ENCODE data around the gene EIF4G3.

Gene EIF4G3

DNA sequence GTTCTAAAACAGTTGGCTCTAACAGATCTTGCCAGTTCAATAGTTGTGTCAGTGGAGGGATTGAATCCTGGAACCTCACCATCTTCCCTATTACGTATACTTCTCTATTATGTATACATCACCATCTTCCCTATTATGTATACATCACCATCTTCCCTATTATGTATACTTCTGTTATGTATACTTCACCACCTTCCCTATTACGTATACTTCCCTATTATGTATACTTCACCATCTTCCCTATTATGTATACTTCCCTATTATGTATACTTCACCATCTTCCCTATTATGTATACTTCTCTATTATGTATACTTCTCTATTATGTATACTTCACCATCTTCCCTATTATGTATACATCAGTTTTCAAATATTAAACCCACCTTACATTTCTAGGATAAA lies 355.2 kb downstream of the EIF4G3 start (continued):
- TF ChIP-seq, protein P1, sequence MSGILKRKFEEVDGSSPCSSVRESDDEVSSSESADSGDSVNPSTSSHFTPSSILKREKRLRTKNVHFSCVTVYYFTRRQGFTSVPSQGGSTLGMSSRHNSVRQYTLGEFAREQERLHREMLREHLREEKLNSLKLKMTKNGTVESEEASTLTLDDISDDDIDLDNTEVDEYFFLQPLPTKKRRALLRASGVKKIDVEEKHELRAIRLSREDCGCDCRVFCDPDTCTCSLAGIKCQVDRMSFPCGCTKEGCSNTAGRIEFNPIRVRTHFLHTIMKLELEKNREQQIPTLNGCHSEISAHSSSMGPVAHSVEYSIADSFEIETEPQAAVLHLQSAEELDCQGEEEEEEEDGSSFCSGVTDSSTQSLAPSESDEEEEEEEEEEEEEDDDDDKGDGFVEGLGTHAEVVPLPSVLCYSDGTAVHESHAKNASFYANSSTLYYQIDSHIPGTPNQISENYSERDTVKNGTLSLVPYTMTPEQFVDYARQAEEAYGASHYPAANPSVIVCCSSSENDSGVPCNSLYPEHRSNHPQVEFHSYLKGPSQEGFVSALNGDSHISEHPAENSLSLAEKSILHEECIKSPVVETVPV (CRISPR knock-in tag; IDR thresholded peaks at IDR 0.05): no peak

DNA sequence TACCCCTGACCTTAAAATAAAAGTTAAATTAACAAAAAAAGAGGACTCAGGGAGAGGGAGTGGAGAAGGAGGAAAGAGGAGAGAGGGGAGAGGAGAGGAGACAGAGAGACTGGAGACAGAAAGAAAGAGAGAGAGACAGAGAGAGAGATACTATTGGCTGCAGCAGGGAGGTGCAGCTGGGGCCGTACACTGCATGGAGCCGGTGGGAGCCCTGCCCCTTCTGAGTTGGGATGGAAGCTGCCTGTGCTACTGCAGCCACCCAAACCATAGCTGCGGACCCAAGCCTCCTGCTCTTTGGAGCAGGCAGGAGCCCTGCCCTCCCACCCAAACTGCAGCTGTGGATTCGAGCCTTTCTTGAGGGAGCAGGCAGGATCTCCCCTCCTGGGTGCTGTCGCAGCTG lies 356.9 kb downstream of the EIF4G3 start:
- no peak for ATAC-seq
- TF ChIP-seq ZNF8 (CRISPR knock-in tag; IDR thresholded peaks at IDR 0.05) (no peak), CSDC2 (CRISPR knock-in tag; IDR thresholded peaks at IDR 0.05) (no peak), TCF4 (CRISPR knock-in tag; IDR thresholded peaks at IDR 0.05; ENCODE audit: borderline replicate concordance) (no peak), ZFP3 (CRISPR knock-in tag; IDR thresholded peaks at IDR 0.05) (no peak), ZFP30 (CRISPR knock-in tag; IDR thresholded peaks at IDR 0.05) (no peak), ESRRG (CRISPR knock-in tag; IDR thresholded peaks at IDR 0.05) (no peak), OSR1 (CRISPR knock-in tag; IDR thresholded peaks at IDR 0.05) (no peak), ZC3H10 (CRISPR knock-in tag; IDR thresholded peaks at IDR 0.05) (no peak), RARB (CRISPR knock-in tag; IDR thresholded peaks at IDR 0.05) (no peak), GLIS3 (CRISPR knock-in tag; IDR thresholded peaks at IDR 0.05) (no peak), TOX (CRISPR knock-in tag; IDR thresholded peaks at IDR 0.05; ENCODE audit: borderline replicate concordance) (no peak), ZNF70 (CRISPR knock-in tag; IDR thresholded peaks at IDR 0.05) (no peak), PPARA (CRISPR knock-in tag; IDR thresholded peaks at IDR 0.05; ENCODE audit: borderline replicate concordance) (no peak)
- TF ChIP-seq, protein P2, sequence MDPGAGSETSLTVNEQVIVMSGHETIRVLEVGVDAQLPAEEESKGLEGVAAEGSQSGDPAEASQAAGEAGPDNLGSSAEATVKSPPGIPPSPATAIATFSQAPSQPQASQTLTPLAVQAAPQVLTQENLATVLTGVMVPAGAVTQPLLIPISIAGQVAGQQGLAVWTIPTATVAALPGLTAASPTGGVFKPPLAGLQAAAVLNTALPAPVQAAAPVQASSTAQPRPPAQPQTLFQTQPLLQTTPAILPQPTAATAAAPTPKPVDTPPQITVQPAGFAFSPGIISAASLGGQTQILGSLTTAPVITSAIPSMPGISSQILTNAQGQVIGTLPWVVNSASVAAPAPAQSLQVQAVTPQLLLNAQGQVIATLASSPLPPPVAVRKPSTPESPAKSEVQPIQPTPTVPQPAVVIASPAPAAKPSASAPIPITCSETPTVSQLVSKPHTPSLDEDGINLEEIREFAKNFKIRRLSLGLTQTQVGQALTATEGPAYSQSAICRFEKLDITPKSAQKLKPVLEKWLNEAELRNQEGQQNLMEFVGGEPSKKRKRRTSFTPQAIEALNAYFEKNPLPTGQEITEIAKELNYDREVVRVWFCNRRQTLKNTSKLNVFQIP (CRISPR knock-in tag; IDR thresholded peaks at IDR 0.05; ENCODE audit: borderline replicate concordance, low read depth): no peak
- TF ChIP-seq, protein P3, sequence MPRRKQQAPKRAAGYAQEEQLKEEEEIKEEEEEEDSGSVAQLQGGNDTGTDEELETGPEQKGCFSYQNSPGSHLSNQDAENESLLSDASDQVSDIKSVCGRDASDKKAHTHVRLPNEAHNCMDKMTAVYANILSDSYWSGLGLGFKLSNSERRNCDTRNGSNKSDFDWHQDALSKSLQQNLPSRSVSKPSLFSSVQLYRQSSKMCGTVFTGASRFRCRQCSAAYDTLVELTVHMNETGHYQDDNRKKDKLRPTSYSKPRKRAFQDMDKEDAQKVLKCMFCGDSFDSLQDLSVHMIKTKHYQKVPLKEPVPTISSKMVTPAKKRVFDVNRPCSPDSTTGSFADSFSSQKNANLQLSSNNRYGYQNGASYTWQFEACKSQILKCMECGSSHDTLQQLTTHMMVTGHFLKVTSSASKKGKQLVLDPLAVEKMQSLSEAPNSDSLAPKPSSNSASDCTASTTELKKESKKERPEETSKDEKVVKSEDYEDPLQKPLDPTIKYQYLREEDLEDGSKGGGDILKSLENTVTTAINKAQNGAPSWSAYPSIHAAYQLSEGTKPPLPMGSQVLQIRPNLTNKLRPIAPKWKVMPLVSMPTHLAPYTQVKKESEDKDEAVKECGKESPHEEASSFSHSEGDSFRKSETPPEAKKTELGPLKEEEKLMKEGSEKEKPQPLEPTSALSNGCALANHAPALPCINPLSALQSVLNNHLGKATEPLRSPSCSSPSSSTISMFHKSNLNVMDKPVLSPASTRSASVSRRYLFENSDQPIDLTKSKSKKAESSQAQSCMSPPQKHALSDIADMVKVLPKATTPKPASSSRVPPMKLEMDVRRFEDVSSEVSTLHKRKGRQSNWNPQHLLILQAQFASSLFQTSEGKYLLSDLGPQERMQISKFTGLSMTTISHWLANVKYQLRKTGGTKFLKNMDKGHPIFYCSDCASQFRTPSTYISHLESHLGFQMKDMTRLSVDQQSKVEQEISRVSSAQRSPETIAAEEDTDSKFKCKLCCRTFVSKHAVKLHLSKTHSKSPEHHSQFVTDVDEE (CRISPR knock-in tag; IDR thresholded peaks at IDR 0.05): no peak
- TF ChIP-seq, protein P4, sequence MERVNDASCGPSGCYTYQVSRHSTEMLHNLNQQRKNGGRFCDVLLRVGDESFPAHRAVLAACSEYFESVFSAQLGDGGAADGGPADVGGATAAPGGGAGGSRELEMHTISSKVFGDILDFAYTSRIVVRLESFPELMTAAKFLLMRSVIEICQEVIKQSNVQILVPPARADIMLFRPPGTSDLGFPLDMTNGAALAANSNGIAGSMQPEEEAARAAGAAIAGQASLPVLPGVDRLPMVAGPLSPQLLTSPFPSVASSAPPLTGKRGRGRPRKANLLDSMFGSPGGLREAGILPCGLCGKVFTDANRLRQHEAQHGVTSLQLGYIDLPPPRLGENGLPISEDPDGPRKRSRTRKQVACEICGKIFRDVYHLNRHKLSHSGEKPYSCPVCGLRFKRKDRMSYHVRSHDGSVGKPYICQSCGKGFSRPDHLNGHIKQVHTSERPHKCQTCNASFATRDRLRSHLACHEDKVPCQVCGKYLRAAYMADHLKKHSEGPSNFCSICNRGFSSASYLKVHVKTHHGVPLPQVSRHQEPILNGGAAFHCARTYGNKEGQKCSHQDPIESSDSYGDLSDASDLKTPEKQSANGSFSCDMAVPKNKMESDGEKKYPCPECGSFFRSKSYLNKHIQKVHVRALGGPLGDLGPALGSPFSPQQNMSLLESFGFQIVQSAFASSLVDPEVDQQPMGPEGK (CRISPR knock-in tag; IDR thresholded peaks at IDR 0.05; ENCODE audit: borderline replicate concordance): no peak
- TF ChIP-seq, protein P5, sequence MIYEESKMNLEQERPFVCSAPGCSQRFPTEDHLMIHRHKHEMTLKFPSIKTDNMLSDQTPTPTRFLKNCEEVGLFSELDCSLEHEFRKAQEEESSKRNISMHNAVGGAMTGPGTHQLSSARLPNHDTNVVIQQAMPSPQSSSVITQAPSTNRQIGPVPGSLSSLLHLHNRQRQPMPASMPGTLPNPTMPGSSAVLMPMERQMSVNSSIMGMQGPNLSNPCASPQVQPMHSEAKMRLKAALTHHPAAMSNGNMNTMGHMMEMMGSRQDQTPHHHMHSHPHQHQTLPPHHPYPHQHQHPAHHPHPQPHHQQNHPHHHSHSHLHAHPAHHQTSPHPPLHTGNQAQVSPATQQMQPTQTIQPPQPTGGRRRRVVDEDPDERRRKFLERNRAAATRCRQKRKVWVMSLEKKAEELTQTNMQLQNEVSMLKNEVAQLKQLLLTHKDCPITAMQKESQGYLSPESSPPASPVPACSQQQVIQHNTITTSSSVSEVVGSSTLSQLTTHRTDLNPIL (CRISPR knock-in tag; IDR thresholded peaks at IDR 0.05; ENCODE audit: low read depth): no peak

DNA sequence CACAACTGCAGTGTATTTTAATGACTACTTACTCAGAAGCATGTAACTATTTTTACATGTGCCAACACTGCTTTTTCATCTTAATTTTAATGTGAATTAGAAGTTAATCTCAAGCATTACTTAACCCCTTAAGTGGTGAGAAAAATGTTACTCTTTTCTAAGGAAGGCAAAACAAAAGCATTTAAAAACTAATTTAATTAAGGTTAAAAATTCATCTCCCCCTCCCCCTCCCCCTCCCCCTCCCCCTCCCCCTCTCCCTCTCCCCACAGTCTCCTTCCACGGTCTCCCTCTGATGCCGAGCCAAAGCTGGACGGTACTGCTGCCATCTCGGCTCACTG lies 362.2 kb downstream of the EIF4G3 start:
- ATAC-seq: no peak
- no peak for TF ChIP-seq ZNF70 (CRISPR knock-in tag; IDR thresholded peaks at IDR 0.05)
- no peak for TF ChIP-seq BACH2 (CRISPR knock-in tag; IDR thresholded peaks at IDR 0.05; ENCODE audit: borderline replicate concordance)
- TF ChIP-seq CSDC2 (CRISPR knock-in tag; IDR thresholded peaks at IDR 0.05): no peak
- TF ChIP-seq PPARA (CRISPR knock-in tag; IDR thresholded peaks at IDR 0.05; ENCODE audit: borderline replicate concordance): no peak
- no peak for TF ChIP-seq ZC3H10 (CRISPR knock-in tag; IDR thresholded peaks at IDR 0.05)
- no peak for TF ChIP-seq ESRRG (CRISPR knock-in tag; IDR thresholded peaks at IDR 0.05)
- no peak for TF ChIP-seq OSR1 (CRISPR knock-in tag; IDR thresholded peaks at IDR 0.05)
- TF ChIP-seq, protein P2 (CRISPR knock-in tag; IDR thresholded peaks at IDR 0.05; ENCODE audit: borderline replicate concordance, low read depth): no peak
- no peak for TF ChIP-seq ARNTL (CRISPR knock-in tag; IDR thresholded peaks at IDR 0.05; ENCODE audit: borderline replicate concordance, low read depth)
- no peak for TF ChIP-seq TOX (CRISPR knock-in tag; IDR thresholded peaks at IDR 0.05; ENCODE audit: borderline replicate concordance)
- no peak for TF ChIP-seq ZNF565 (CRISPR knock-in tag; conservative IDR thresholded peaks at IDR 0.05; ENCODE audit: low read depth)
- TF ChIP-seq, protein P1 (CRISPR knock-in tag; IDR thresholded peaks at IDR 0.05): no peak
- TF ChIP-seq, protein P5 (CRISPR knock-in tag; IDR thresholded peaks at IDR 0.05; ENCODE audit: low read depth): no peak
- TF ChIP-seq GLIS3 (CRISPR knock-in tag; IDR thresholded peaks at IDR 0.05): no peak
